Activated T-helper 9 cell treated with anti-CD3 and anti-CD28 coated beads, Interleukin-2, amount 50 U/mL, for 16 hours (primary cell): ENCODE results near the gene TLL2.

Source experiments
- DNase-seq: peaks from one replicate; pipeline ENCODE4 v3.0.0-alpha.2; 2020; ENCODE audit warnings: low read depth

Gene TLL2

GRCh38 chr10:96421995-96422394, 91.7 kb downstream of the TLL2 start:
- DNase-seq, result no peak

GRCh38 chr10:96420228-96421009, 93.3 kb downstream of the TLL2 start:
- no peak for DNase-seq

- DNase-seq, result no peak
These were observed 94.4 kb downstream of the TLL2 start for GRCh38 chr10:96419351-96419750.

DNA sequence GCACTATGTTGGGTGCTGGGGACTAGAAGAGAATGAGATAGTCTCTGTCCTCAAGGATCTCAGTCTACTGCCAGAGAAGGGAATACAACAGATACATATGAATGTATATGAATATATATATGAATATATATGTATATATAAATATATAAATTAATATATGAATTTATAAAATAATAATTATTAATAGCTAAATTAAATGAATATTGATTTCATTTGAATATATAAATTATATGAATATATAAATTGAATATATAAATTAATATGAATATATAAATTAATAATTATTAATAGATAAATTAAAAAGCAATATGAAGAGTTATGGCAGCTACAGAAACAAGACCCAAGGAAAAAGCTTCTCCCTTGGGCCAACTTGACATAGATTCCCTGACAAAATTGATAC, 95.1 kb downstream of the TLL2 start:
- no peak for DNase-seq

DNA sequence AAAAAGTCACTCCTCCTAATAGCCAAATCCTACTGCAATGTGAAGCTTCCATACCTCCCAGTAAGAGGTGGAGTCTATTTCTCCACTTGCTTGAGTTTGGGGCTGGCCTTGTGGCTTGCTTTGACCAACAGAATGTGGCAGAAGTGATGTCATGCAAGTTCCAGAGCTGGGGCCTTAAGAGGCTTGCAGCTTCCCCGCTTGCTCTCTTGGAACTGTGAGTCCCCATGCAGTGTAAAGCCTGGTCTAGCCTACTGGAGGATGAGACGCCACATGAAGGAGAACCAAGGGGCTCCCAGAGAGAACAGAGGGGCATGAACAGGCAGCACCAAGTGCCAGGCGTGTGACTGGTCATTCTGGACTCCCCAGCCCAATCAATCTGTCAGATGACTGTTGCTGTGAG, 96.3 kb downstream of the TLL2 start:
- no peak for DNase-seq

GRCh38 chr10:96416643-96417042, 97.1 kb downstream of the TLL2 start:
- DNase-seq, result no peak

- no peak for DNase-seq
These were observed 97.7 kb downstream of the TLL2 start for GRCh38 chr10:96415891-96416554.

DNA sequence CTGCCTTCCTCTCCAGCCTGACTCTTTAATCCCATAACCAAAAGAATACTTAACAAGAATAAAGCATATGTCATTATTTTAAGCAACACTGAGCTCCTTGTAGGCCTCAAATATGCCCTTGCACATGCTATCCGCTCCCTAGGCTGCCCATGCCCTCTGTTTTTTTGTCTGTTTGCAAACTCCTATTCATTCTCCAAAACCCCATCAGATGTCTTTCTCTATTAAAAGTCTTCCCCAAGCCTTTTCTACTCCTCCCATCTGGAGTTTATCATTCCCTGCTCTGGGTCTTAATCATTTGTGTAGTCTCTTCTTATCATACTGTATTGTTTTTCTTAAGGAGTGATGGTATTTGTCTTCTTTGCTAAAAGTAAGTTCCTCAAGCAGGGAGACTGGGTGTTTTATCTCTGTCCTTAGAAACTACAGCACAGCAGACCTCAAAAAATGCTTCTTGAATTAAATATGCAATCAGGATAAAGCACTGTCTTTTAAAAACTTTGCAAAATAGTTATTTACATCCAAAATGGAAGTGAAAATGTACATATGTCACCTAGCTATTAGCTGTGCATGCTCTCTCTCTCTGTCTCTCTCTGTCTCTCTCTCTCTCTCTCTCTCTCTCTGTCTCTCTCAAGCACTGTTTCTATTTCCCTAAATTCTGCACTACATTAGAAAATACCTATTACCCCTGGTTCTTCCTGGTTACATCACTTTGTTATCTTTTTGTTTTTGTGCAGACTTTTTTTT, 98.4 kb downstream of the TLL2 start:
- no peak for DNase-seq

DNA sequence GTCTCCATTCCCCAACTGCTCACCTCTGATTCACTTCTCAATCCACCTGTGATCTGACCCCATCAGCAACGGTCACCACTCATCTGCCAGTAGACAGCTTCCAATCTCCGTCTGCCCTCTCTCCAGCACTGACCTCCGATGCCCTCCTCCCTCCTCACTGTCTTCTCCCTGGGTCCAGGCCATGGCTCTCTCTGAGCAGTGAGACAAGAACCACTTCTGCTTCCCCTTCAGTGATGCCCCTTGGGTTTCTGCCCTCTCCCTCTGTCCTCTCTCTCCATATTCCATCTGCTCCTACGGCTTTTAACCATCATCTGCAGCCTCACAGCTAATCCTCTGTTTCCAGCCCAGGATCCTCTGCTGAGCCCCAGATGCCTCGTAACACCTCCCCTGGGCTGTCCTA, 99.4 kb downstream of the TLL2 start:
- DNase-seq, result no peak

- DNase-seq, result no peak
These were observed 100.5 kb downstream of the TLL2 start for GRCh38 chr10:96413151-96413787.

DNA sequence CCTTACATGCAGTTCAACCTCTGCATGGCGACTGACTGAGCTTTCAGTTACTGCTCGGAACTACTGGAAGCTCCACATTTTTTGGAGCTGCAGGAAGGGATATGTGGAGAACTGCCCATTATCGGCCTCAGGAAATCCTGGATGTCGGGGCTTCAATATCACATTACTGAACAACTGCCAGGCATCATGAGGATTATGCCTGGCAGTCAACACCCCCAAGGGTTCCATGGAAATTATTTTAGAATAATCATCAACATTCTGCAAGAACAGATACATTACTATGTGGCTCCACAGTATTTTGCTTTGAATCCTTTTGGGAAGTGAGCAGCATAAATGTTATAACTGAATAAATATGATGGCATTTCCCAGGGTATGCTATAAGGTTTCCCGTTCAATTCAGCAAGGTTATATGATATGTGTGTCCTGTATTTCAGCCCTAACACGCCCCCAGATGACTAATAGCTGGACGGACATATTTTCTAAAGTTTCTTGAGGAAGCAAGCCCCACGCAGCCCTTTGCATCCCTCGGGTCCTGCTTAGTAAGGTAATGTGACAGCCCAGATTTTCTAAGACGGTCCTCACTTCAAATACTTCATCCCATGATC, 101.9 kb downstream of the TLL2 start:
- DNase-seq, result no peak

DNA sequence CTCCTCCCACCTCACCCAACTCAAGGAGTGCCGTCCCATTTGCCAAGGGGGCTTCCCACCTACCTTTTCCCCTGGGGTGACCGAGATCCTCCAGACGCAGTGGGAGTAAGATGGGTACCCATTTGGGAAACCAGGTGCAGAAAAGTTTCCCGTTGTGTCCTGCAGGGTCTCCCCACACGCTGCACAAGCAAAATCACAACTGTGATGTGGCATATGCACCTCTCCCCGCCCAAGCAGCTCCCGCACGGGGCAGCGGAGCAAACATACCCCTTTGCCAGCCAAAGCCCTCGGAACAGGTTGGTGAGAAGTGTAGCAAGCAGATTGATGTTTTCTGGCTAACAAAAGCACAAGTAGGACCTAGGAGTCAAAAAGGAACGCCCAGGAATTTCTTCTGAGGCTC, 103.4 kb downstream of the TLL2 start:
- no peak for DNase-seq

- DNase-seq, result no peak
These were observed 105.5 kb downstream of the TLL2 start for GRCh38 chr10:96408201-96408600.

DNA sequence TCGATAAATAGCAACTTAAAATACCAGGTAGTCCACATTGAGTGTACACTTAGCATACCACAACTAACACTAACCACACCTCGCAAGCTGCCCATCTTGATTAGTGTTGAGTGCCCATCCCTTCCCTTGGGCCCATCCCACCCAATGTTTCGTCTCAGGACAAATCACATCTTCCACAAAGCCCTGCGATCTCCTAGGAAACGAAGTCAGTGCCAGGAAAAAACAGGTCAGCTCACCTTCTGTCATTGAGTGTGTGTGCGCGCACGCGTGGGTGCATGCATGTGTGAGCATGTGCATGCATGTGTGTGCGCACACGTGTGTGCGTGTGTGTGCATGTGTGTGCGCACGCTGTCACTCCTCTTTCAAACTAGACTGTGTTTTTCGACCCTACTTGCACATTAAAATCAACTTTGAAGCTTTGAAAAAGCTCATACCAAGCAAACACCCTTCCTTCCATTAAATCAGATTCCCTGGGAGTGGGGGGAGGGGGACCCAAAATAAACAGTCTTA, 106.1 kb downstream of the TLL2 start:
- no peak for DNase-seq

DNA sequence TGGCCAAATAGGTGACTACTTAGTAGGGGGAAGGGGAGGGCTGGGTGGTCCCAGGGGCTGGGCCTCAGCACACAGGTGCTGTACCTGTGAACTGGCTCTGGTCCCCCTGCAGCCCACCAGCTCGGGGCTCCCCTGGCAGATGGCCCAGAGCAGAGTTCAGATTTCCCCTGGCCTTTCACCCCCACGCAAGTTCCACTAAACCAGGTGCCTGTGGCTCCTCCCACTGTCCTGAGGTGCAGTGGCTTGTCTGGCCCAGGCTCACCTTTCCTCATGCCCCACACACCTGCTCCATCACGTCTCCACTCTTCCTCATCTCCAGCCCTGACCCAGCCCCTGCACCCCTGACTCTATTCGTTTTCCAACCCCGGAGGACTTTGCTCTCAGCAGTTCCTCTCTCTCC, 107.6 kb downstream of the TLL2 start:
- DNase-seq, result no peak

DNA sequence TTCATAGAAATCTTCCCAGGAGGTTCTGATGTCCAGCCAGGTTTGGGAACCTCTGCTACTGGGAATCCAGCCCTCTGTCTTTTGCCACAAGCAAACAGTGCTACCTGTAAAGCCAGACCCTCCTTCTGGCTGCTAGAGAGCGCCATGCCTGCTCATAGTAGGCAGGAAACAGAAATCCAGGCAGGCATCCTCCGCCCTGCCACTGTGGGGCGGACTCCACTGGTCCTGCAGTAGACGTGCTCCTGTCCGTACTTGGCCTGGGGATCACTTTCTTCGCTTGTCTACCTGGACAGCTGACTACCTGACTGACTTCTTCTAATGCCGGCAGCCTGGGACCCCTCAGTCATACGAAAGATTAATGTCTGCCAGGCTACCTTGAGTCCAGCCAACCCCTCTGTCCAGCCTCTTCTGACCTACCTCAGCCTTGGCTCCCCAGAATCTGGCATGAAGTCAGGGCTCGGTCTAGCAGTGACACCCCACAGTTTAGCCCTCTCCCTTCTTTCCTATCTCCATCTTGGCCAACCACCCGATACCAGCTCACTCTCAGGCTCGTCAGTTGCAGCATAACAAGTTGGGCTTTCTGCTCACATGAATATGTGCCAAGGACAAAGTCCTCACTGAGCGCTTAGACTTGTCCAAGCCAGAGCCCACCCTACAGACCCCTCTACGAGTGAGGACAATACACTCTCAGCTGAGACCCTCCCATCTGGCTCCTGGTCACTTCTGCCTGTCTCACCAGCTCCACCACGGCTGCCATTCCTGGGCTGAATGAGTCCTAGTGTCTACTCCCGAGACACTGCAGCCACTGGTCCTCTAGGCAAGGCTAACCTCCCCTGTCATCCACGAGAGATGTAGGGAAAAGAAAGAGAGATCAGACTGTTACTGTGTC, 111.1 kb downstream of the TLL2 start:
- no peak for DNase-seq

- no peak for DNase-seq
These were observed 112.7 kb downstream of the TLL2 start for GRCh38 chr10:96401036-96401435.

DNA sequence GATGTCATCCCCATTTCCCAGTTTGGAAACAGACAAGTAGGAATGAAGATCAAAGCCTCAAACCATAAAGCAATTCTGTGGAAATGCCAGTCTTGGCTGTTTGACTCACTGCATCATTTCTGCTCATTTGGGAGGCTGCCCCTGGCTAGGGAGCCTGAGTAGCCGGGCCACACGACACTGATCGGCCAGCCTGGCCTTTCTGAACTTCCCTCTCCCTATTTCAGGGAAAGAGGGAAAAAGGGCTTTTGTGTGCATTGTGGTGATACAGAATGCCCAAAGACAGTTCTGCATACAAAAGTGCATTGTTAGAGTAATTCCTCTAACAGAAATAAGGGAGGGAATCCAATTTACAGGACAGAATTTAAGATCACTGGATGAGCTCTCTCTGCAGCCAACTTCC, 113.3 kb downstream of the TLL2 start:
- DNase-seq, result no peak

- no peak for DNase-seq
These were observed 115.8 kb downstream of the TLL2 start for GRCh38 chr10:96397902-96398301.

- peak; percentile 36 for DNase-seq
These were observed 117.5 kb downstream of the TLL2 start for GRCh38 chr10:96395931-96396877.
